GM11168 (cell line): Measurements from ENCODE around the gene PLCB4.

Experiments
- in situ Hi-C: fragments of 300-500 bp; cut with MboI; formaldehyde crosslinking; loops from one replicate; pipeline ENCODE4 v1.12.0; 2022; ENCODE audit warnings: low sequenced_read_pairs; ENCODE audit not compliant: unreplicated experiment

Gene PLCB4

GRCh38 chr20:9206486-9206885, 137.6 kb downstream of the PLCB4 start:
- in situ Hi-C loops, result loop anchor here (25.0 kb wide), 1 partner anchor 406 kb away; no protein-coding TSS in a partner anchor

GRCh38 chr20:9207253-9207652, 138.4 kb downstream of the PLCB4 start:
- in situ Hi-C loops, result loop anchor here (25.0 kb wide), 1 partner anchor 405 kb away; no protein-coding TSS in a partner anchor

GRCh38 chr20:9210356-9210755, 141.5 kb downstream of the PLCB4 start:
- in situ Hi-C loops, result loop anchor here (25.0 kb wide), 1 partner anchor 402 kb away; no protein-coding TSS in a partner anchor

GRCh38 chr20:9211016-9211760, 142.3 kb downstream of the PLCB4 start:
- in situ Hi-C loops, result loop anchor here (25.0 kb wide), 1 partner anchor 401 kb away; no protein-coding TSS in a partner anchor

- in situ Hi-C loops, result loop anchor here (25.0 kb wide), 1 partner anchor 400 kb away; no protein-coding TSS in a partner anchor
Observed at GRCh38 chr20:9212735-9213134, 143.8 kb downstream of the PLCB4 start.

- in situ Hi-C loops, result loop anchor here (25.0 kb wide), 1 partner anchor 398 kb away; no protein-coding TSS in a partner anchor
Observed at GRCh38 chr20:9214685-9215084, 145.8 kb downstream of the PLCB4 start.

- in situ Hi-C loops, result loop anchor here (25.0 kb wide), 1 partner anchor 397 kb away; no protein-coding TSS in a partner anchor
Observed at GRCh38 chr20:9215539-9215938, 146.7 kb downstream of the PLCB4 start.

GRCh38 chr20:9218531-9218961, 149.7 kb downstream of the PLCB4 start:
- in situ Hi-C loops, result loop anchor here (25.0 kb wide), 1 partner anchor 394 kb away; no protein-coding TSS in a partner anchor

GRCh38 chr20:9220874-9221547, 152.1 kb downstream of the PLCB4 start:
- in situ Hi-C loops, result loop anchor here (25.0 kb wide), 1 partner anchor 391 kb away; no protein-coding TSS in a partner anchor

- in situ Hi-C loops, result loop anchor here (25.0 kb wide), 1 partner anchor 389 kb away; no protein-coding TSS in a partner anchor
Observed at GRCh38 chr20:9223296-9223695, 154.4 kb downstream of the PLCB4 start.

- in situ Hi-C loops, result no loop called here
Observed at GRCh38 chr20:9225879-9226278, 157.0 kb downstream of the PLCB4 start.

- in situ Hi-C loops, result no loop called here
Observed at GRCh38 chr20:9227896-9228615, 159.2 kb downstream of the PLCB4 start.

- in situ Hi-C loops, result no loop called here
Observed at GRCh38 chr20:9228774-9229450, 160.0 kb downstream of the PLCB4 start.

GRCh38 chr20:9230406-9230805, 161.5 kb downstream of the PLCB4 start:
- in situ Hi-C loops, result no loop called here

- in situ Hi-C loops, result no loop called here
Observed at GRCh38 chr20:9233804-9234203, 164.9 kb downstream of the PLCB4 start.

- in situ Hi-C loops, result no loop called here
Observed at GRCh38 chr20:9235518-9235917, 166.6 kb downstream of the PLCB4 start.

- in situ Hi-C loops, result no loop called here
Observed at GRCh38 chr20:9236458-9236857, 167.6 kb downstream of the PLCB4 start.

- in situ Hi-C loops, result no loop called here
Observed at GRCh38 chr20:9241232-9241692, 172.4 kb downstream of the PLCB4 start.

- in situ Hi-C loops, result no loop called here
Observed at GRCh38 chr20:9241721-9242427, 173.0 kb downstream of the PLCB4 start.
